PC-9 (cell line): ENCODE results near the gene EML6.

ENCODE experiments used
- EZH2 ChIP-seq: fragments of 200-600 bp; sonication (generic); IDR thresholded peaks from 2 replicates; pipeline ENCODE4 v1.8.0; 2017; ENCODE audit warnings: antibody characterized with exemption, low read depth
- TF ChIP-seq, protein P1 (sequence below): fragments of 200-600 bp; sonication (generic); conservative IDR thresholded peaks from 2 replicates; pipeline ENCODE4 v1.6.1; 2017; ENCODE audit warnings: mixed run types, antibody characterized with exemption, mild to moderate bottlenecking, moderate library complexity

DNA sequence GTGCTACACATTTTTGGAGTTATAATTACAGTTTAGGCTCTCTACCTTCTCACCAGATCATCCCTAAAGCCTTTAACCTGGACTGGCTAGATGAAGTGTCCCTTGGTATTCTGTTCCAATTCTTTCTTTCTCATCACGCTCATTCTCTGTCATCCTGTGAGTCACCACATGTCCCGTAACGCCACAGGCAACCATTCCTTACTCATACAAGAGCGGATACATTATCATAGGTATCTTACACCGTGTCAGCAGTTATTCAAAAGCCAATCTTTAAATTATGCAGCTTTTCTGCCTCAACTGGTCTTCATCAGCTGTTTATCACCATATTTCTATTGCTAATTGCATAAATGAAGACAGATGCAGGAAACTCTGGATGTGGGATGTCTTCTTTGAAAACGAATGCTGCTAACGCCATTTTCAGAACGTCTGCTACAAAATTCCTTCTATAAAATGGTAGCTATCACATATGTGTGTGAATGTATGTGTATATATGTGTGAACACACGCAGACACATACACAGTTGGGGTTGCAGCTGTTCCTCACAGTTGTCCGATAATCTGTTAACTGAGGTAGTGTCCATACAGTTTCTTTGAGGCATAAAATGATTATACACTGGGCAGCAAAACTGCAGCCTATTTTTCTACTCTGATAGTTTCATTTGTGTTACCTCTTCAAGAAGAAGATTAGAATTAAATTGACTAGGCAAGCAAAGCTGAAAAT, 47.9 kb downstream of the EML6 start:
- TF ChIP-seq, protein P1, sequence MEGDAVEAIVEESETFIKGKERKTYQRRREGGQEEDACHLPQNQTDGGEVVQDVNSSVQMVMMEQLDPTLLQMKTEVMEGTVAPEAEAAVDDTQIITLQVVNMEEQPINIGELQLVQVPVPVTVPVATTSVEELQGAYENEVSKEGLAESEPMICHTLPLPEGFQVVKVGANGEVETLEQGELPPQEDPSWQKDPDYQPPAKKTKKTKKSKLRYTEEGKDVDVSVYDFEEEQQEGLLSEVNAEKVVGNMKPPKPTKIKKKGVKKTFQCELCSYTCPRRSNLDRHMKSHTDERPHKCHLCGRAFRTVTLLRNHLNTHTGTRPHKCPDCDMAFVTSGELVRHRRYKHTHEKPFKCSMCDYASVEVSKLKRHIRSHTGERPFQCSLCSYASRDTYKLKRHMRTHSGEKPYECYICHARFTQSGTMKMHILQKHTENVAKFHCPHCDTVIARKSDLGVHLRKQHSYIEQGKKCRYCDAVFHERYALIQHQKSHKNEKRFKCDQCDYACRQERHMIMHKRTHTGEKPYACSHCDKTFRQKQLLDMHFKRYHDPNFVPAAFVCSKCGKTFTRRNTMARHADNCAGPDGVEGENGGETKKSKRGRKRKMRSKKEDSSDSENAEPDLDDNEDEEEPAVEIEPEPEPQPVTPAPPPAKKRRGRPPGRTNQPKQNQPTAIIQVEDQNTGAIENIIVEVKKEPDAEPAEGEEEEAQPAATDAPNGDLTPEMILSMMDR, result no peak
- no peak for TF ChIP-seq EZH2
